Adrenal gland (tissue), 5 donors: ENCODE data around the gene SYNJ2.

ENCODE experiments used
- POLR2A ChIP-seq, 2 donors: fragments of 450-650 bp; IDR thresholded peaks; one replicate each; pipeline ENCODE4 v1.6.1; 2017; ENCODE audit warnings: antibody characterized with exemption in 2 of 2, mild to moderate bottlenecking in 2 of 2, moderate library complexity in 1 of 2
- TF ChIP-seq, protein P1 (sequence below), 6 experiments: fragments of 450-650 bp in 4 of 6; fragments of 200-600 bp in 2 of 6; sonication (generic) in 1 of 6; IDR thresholded peaks; 1 replicate in 5 of 6; 2 replicates in 1 of 6; pipeline versions ENCODE4 v1.5.1 to v1.8.0; 2016 to 2021; ENCODE audit warnings: antibody characterized with exemption in 6 of 6, mild to moderate bottlenecking in 2 of 6, moderate library complexity in 1 of 6
- donor health status: DM: no; HTN: no; CAD: no.

DNA sequence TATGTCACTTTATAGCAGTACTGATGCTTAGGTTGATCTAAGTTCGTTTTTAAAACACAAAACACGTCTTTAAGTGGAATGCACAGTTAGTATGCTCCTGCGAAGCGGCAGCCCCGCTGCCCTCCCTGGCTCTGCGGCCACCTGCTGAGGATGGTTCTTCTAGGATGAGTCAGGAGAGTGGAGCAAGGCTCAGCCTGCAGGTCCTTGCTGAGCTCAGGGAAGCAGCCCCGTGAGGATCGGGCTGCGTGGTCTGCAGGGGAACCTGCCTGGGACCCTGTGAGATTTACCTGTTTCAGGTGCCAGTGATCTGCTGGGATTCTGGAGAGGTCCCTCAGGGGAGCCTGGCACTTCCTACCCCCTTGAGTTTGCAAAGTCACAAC, 57.5 kb downstream of the SYNJ2 start:
- TF ChIP-seq, protein P1, sequence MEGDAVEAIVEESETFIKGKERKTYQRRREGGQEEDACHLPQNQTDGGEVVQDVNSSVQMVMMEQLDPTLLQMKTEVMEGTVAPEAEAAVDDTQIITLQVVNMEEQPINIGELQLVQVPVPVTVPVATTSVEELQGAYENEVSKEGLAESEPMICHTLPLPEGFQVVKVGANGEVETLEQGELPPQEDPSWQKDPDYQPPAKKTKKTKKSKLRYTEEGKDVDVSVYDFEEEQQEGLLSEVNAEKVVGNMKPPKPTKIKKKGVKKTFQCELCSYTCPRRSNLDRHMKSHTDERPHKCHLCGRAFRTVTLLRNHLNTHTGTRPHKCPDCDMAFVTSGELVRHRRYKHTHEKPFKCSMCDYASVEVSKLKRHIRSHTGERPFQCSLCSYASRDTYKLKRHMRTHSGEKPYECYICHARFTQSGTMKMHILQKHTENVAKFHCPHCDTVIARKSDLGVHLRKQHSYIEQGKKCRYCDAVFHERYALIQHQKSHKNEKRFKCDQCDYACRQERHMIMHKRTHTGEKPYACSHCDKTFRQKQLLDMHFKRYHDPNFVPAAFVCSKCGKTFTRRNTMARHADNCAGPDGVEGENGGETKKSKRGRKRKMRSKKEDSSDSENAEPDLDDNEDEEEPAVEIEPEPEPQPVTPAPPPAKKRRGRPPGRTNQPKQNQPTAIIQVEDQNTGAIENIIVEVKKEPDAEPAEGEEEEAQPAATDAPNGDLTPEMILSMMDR (IDR thresholded peaks at IDR 0.05), result no peak
- TF ChIP-seq POLR2A (IDR thresholded peaks at IDR 0.05), result no peak
